ENCODE results near the gene ZNF157. TPM values are rescaled to one million over a fixed set of nuclear protein-coding genes. Genes with fewer than 3 reads are reported as not detected.
A peak's percentile ranks its signal among the peaks of the same experiment; 100 is the strongest.
"Not testable (repeated sequence)": the region's sequence is repeated elsewhere in the genome, so short reads cannot be mapped to it uniquely, and the experiment has no call there.

The ZNF157 gene
- total and polyA plus RNA-seq, 7 donors = 0.07 to 0.17 TPM; not detected in 5

GRCh38 chrX:47366041-47366722 is 4.2 kb upstream of the ZNF157 start:
- intact Hi-C loops (cut with DNase I) = loop anchor here in 1 of 2 donors (5.0 kb wide), 1 partner anchor 151 kb away; no protein-coding TSS in a partner anchor
- H3K4me1 ChIP-seq = no peaks in the 10 kb centered on the region
- 3 to 29% (median 6%) methylated on average over 25 to 32 of the region's 32 CpGs for WGBS, 3 donors
- no peak overlapping the region for H3K27ac ChIP-seq
- no peaks in the 10 kb centered on the region for H3K36me3 ChIP-seq (ENCODE audit: insufficient read depth in 1 of 2, low read depth in 1 of 2)
- DNase-seq (peak; percentile 57 to 75), ATAC-seq (peak; percentile 70 to 90 (median 85))
- H3K4me3 ChIP-seq = peak overlapping the region; percentile 66
- no peaks in the 10 kb centered on the region for H3K27me3 ChIP-seq (ENCODE audit: insufficient read depth in 3 of 3, low read length in 2 of 3)
- TF ChIP-seq, protein P1, sequence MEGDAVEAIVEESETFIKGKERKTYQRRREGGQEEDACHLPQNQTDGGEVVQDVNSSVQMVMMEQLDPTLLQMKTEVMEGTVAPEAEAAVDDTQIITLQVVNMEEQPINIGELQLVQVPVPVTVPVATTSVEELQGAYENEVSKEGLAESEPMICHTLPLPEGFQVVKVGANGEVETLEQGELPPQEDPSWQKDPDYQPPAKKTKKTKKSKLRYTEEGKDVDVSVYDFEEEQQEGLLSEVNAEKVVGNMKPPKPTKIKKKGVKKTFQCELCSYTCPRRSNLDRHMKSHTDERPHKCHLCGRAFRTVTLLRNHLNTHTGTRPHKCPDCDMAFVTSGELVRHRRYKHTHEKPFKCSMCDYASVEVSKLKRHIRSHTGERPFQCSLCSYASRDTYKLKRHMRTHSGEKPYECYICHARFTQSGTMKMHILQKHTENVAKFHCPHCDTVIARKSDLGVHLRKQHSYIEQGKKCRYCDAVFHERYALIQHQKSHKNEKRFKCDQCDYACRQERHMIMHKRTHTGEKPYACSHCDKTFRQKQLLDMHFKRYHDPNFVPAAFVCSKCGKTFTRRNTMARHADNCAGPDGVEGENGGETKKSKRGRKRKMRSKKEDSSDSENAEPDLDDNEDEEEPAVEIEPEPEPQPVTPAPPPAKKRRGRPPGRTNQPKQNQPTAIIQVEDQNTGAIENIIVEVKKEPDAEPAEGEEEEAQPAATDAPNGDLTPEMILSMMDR (IDR thresholded peaks at IDR 0.05) = no peak
- no peaks in the 10 kb centered on the region for H3K9me3 ChIP-seq

- intact Hi-C loops (cut with DNase I) = no loop called here
These were observed 2.8 kb downstream of the ZNF157 start for GRCh38 chrX:47373198-47373597.

GRCh38 chrX:47380268-47380667 is 9.9 kb downstream of the ZNF157 start:
- no peak for ATAC-seq
- H3K27ac ChIP-seq = no peak overlapping the region
- no peaks in the 10 kb centered on the region for H3K9me3 ChIP-seq
- peaks cover 0 to 9% (median 0%) of the 10 kb centered on the region in 3 donors for H3K27me3 ChIP-seq (ENCODE audit: insufficient read depth in 3 of 3, low read length in 2 of 3)
- no peaks in the 10 kb centered on the region for H3K4me1 ChIP-seq
- DNase-seq = no peak
- H3K36me3 ChIP-seq (ENCODE audit: insufficient read depth in 1 of 2, low read depth in 1 of 2) = no peaks in the 10 kb centered on the region
- no peak overlapping the region for H3K4me3 ChIP-seq
- TF ChIP-seq, protein P1 (IDR thresholded peaks at IDR 0.05) = no peak
- intact Hi-C loops (cut with DNase I) = loop anchor here in 1 of 2 donors (5.0 to 10.0 kb wide), 2 partner anchors 145 to 183 kb away; no protein-coding TSS in a partner anchor
- 63 to 81% (median 76%) methylated on average over 10 of the region's 10 CpGs for WGBS, 3 donors

More at GRCh38 chrX:47373198-47373597, 2.8 kb downstream of the ZNF157 start:
- no peaks in the 10 kb centered on the region for H3K4me1 ChIP-seq
- no peak for DNase-seq
- 81 to 83% (median 82%) methylated on average over 5 of the region's 5 CpGs for WGBS, 3 donors
- no peaks in the 10 kb centered on the region for H3K27me3 ChIP-seq (ENCODE audit: insufficient read depth in 3 of 3, low read length in 2 of 3)
- ATAC-seq = no peak
- no peaks in the 10 kb centered on the region for H3K36me3 ChIP-seq (ENCODE audit: insufficient read depth in 1 of 2, low read depth in 1 of 2)
- no peak overlapping the region for H3K4me3 ChIP-seq
- H3K9me3 ChIP-seq = no peaks in the 10 kb centered on the region
- H3K27ac ChIP-seq = no peak overlapping the region
- TF ChIP-seq, protein P1 (IDR thresholded peaks at IDR 0.05) = no peak

- intact Hi-C loops (cut with DNase I) = loop anchor here in 1 of 2 donors (5.0 to 10.0 kb wide), 2 partner anchors 144 to 184 kb away; no protein-coding TSS in a partner anchor
- not testable (repeated sequence) for DNase-seq
These were observed 10.5 kb downstream of the ZNF157 start for GRCh38 chrX:47380837-47381236.

GRCh38 chrX:47384502-47384901 is 14.1 kb downstream of the ZNF157 start:
- Histone ChIP-seq H3K36me3 (ENCODE audit: insufficient read depth in 1 of 2, low read depth in 1 of 2) (no peaks in the 10 kb centered on the region), H3K27ac (no peak overlapping the region), H3K4me3 (no peak overlapping the region), H3K27me3 (ENCODE audit: insufficient read depth in 3 of 3, low read length in 2 of 3) (peaks cover 0 to 9% (median 0%) of the 10 kb centered on the region in 3 donors), H3K4me1 (no peaks in the 10 kb centered on the region), H3K9me3 (no peaks in the 10 kb centered on the region)
- ATAC-seq = peak in 3 of 4 donors; percentile 56 to 71 (median 58)
- intact Hi-C loops (cut with DNase I) = loop anchor here (1.0 to 10.0 kb wide), 3 partner anchors 140 to 191 kb away; partner anchors contain the start of gene UBA1 (in 1 of the 2)
- TF ChIP-seq, protein P1 (IDR thresholded peaks at IDR 0.05) = peak; percentile 67
- 4 to 11% (median 7%) methylated on average over 8 of the region's 8 CpGs for WGBS, 3 donors
- DNase-seq = no peak

More at GRCh38 chrX:47380837-47381236, 10.5 kb downstream of the ZNF157 start:
- H3K4me3 ChIP-seq; H3K27ac ChIP-seq; H3K4me1 ChIP-seq; ATAC-seq; H3K9me3 ChIP-seq; H3K36me3 ChIP-seq (ENCODE audit: insufficient read depth in 1 of 2, low read depth in 1 of 2); H3K27me3 ChIP-seq (ENCODE audit: insufficient read depth in 3 of 3, low read length in 2 of 3): not testable (repeated sequence)

Data from psoas muscle (tissue), 8 donors.